ENCODE results near the gene CLDN34.

The CLDN34 gene

DNA sequence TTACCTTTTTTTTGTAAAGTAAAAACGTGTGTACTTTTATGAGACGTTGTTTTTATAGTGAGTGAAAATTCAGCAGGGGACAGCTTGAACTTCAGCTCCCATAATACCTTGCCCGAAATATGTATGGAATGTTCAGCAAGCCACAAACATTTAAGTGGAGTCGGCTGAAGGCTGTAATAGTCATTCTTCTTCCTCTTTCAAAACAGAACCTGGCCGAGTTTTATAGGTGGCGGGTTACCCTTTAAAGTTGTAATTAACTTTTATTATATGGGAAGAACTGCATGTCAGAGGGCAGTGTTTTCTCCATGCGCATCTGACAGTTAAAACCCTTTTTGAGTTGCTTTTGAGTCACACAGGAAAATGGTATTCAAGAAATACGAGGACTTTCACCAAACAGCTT is 50.7 kb downstream of the CLDN34 start:
- no peak for DNase-seq

All from activated CD8-positive, alpha-beta memory T cell treated with anti-CD3 and anti-CD28 coated beads, Interleukin-2, amount 50 U/mL, for 4 hours (primary cell).